HCT116 (cell line): ENCODE data around the gene HIF1A.

Experiments used
- CTCF ChIP-seq, 3 experiments: fragments of 200-600 bp in 1 of 3; sonication (generic) in 1 of 3; IDR thresholded peaks in 2 of 3; conservative IDR thresholded peaks in 1 of 3; 2 replicates each; pipeline ENCODE4 v1.5.1; 2012 to 2017; ENCODE audit warnings: low read depth in 2 of 3, low read length in 2 of 3, antibody characterized with exemption in 1 of 3, borderline replicate concordance in 1 of 3, control low read depth in 1 of 3, mild to moderate bottlenecking in 1 of 3, mixed read lengths in 1 of 3, mixed run types in 1 of 3, moderate library complexity in 1 of 3; ENCODE audit not compliant: insufficient read depth in 1 of 3
- RAD21 ChIP-seq: IDR thresholded peaks from 2 replicates; pipeline ENCODE4 v1.6.1; 2012; ENCODE audit warnings: low read depth, mild to moderate bottlenecking

DNA sequence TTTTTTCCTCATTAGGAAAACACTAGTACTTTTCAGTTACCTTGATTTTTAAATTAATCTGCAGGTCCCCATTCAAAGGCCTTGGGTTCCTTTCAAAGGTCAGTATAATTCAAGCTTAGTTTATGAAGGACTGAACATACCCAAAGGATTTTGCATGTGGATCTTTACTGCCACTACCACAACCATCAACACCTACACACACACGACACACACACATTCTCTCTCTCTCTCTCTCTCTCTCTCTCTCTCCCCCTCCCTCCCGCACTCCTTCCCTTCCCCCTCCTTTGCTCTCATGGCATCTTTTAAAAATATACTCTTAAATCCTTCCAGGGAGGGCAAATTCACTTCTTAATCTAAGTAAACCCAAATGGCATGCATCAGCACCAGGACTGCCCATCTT lies 28.8 kb downstream of the HIF1A start:
- TF ChIP-seq CTCF (IDR thresholded peaks at IDR 0.05 in 2 of 3, conservative IDR thresholded peaks at IDR 0.05 in 1 of 3; ENCODE audit: borderline replicate concordance in 1 of 3, insufficient read depth in 1 of 3, low read depth in 2 of 3, low read length in 2 of 3), result no peak
- TF ChIP-seq RAD21, result no peak
